GM19193 (cell line): ENCODE results near the gene AQP7.

ENCODE experiments used
- POLR2A ChIP-seq: IDR thresholded peaks from 4 replicates; pipeline ENCODE4 v1.6.1; 2011; ENCODE audit not compliant: insufficient read depth, insufficient read length; ENCODE audit errors: extremely low read depth

The AQP7 gene

DNA sequence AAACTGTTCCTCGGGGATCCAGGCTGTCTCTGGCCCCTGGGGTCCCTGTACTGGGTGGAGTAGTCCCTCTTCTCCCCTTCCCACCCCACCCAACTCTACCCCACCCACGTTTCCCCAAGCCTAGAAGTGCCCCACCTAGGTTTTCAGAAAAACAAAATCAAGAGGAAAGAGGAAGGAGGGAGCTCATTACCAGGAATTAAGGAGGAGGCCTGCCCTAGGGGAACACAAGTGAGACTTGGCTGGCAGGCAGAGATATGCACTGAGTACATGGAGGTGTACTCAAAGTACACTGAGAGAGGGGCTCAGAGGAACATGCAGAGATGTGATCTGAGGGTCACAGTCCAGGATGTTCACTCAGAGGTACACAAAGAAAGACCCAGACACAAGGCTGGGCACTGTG, 34.8 kb upstream of the AQP7 start:
- TF ChIP-seq POLR2A, result no peak

DNA sequence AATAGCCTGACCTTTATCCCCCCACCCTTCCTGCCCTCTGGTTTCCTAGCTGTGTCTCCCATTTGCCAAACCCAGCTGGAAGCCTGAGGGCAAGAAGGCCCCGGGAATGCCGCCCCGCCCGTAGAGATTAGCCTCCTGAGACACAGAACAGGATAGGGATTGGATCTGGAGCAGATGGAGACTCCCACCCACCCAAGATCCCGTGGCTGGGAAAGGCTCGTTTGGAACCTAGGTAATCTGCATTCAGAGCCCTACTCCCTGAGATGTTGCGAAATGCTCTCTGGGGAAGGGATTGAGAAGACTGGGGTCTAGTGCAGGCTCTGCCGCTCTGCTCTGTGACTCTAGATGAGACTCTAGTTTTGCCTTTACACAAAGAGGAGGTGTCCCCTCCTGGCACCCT, 34.1 kb upstream of the AQP7 start:
- no peak for TF ChIP-seq POLR2A

DNA sequence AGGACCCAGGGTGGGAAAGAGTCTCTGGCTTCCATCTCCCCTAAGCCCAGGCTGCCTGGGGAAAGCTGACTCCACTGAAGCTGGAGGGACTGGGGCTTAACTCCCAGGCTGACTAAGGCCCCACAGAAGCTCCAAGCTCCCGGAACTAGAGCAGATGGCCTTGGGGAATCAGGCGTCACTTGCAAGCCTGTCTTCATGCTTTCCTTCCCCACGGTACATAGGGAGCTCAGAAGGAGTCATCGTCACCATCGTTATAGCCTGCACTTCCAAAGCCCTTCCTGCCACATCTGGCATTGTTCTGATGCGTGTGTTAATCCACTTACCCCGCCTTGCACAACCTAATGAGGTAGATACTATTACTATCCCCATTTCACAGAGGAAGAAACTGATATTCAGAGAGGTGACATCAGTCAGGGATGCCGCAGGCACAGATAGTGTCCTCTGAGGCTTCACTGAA, 33.5 kb upstream of the AQP7 start:
- no peak for TF ChIP-seq POLR2A

DNA sequence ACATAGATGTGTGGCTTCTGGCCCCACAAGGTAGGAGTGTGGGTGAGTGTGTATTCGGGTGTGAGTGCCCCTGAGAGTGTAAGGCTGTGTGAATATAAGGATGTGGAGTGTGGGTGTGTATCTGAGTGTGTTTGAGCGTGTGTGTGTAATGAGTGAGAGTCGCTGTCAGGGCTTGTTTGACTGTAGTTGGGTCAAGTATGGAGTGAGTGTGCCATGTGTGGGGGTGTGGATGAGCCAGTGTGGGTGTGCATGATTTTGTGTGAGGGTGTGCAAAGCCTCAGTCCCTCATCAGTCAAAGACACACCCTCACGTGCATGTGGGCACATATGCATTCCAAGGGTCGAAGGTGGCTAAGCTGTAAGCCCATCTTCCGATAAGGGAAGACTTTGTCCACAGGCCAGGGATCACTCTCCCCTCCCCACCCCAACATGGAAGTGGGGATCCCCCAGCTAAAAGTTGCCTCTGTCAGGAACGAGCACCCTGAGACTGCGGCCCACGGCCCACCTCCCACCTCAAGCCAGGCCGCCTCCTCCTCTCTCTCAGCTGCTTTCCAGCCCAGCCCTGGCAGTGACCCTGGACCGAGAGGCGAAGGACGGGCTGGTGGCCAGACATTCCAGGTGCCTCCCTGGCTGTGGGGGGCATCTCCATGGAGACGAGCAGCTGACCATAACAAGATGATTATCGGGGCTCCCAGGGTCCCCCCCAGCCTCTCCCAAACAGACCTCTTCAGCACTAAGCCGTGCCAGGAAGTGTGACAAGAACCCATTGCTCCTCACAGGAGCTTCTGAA, 32.1 kb upstream of the AQP7 start:
- no peak for TF ChIP-seq POLR2A

DNA sequence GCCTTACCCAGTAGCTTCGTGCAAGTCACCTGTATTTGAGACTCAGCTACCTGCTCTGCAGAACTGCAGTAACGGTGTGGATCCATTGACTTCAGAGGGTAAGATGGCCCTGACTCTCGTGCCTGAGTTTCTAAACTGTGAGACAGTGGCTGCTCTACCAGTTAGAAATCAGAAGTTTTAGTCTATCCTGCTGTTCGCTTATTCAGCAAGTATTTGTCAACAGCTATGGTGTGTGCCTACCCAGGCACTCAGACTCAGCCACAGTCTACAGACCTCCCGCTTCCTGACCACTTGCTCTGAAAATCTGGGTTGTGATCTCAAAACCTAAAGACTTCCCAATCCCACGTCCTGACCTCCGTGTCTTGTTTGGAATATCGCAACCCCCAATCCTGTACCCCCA, 31.5 kb upstream of the AQP7 start:
- no peak for TF ChIP-seq POLR2A

DNA sequence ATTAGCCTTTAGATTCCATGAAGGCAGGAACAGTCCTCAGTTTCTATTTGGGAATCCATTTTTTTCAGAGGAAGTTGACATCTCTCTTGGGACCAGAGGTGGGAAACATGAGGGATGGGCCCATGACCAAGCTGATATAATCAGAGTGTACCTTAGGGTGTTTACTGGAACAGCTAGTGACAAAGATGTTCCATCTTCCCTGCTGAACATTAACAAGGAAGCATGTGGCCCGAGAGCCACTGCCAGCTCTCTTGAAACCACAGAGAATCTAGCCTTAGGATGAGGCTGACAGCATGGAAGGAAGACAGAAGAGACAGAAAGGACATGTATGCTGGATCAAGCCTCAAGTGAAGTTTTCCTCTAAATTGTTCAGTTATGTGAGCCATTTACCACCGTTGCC, 29.1 kb upstream of the AQP7 start:
- no peak for TF ChIP-seq POLR2A

DNA sequence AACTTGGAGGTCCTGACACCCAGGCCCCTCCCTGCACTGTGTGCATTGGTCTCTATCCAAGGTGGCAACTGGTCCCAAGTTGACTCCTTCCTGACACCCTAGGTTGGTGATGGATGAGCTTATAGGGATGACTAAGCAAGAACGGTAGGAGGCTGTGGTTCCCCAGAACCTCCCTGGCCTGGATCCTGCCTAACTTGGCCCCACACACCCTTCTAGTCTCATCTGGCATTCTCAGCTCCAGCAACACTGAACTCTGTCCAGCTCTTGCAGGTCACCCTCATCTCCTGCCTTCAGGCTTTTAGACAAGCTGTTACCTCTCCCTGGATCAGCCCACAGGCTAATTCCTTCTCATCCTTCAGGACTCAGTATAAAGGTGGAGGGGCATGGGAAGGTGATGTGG, 28.6 kb upstream of the AQP7 start:
- TF ChIP-seq POLR2A, result no peak

DNA sequence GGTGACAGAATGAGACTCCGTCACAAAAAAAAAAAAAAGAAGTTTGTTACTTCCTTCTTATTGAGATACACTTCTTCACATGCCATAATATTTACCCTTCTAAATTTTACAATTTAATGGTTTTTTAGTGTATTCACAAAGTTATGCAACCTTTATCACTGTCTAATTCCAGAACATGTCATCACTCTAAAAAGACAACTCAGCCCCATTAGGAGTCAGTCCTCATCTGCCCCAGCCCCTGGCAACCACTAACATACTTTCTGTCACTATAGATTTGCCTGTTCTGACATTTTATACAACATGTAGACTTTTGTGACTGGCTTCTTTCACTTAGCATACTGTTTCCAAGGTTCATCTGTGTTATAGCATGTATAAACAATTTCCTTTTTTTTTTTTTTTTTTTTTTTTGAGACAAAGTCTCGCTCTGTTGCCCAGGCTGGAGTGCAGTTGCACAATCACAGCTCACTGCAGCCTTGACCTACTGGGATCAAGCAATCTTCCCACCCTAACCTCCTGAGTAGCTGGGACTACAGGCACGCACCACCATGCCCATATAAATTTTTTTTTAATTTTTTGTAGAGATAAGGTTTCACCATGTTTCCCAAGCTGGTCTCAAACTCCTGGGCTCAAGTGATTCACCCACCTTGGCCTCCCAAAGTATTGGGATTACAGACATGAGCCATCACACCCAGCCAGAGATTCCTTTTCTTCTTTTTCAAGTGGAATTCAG, 27.1 kb upstream of the AQP7 start:
- no peak for TF ChIP-seq POLR2A

DNA sequence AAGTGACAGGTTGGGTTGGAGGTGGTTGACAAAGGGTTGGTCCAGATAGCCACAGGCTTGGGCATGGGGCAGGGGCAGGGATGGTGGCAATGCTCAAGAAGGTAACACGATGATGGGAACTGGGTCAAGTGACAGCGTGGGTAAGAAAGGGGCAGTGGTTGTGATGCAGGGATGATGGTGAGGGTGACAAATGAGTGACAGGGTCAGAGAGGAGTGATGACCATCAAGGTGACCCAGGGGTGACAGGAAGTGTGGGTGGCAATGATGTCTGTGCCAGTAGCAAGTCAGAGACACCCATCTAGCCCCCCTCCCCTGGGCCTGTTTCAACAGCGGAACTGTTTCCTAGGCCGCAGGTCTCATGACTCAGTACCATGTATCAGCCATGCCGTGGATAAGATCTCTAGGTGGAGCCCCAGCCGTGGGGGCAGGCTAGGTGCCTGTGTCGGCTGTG, 24.5 kb upstream of the AQP7 start:
- no peak for TF ChIP-seq POLR2A

DNA sequence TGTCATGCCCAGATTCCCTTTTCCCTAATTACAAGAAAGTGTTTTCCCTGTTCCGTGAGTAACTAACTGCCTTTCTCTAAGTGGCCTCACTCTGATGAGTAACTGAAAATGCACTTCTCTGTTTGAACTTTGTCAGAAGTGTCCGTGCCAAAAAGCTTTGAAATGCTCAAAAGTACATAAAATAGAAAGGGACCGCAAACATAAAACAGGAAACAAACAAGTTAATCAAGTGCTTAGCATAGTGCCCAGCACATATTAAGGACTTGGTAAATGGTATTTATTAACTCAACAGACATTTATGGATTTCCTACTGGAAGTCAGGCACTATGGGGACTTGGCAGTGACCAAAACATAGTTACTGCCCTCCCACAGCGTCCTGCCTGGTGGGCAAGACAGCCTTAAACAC, 22.8 kb upstream of the AQP7 start:
- TF ChIP-seq POLR2A, result no peak

DNA sequence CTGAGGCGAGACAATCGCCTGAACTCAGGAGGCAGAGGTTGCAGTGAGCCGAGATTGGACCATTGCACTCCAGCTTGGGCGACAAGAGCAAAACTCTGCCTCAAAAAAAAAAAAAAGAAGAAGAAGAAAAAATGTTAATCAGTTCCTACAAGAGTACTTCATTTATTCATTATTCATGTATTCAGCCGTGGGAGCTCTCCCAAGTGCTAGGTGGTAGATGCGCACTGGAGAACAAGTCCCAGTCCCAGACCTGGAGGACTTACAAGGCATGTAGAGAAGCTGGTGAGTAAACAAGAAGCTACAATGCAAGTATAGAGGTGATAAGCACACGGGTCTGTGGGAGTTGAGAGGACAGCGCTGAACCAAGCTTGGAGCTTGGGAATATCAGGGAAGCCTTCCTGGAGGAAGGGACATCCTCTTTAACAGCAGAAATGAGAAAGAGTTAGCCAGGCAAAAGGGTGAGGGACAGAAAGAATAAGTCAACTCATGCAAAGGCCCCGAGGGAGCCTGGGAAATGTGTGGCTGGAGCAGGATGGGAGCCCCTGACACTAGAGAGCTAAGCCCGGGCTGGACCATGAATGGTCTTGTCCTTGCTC, 17.4 kb upstream of the AQP7 start:
- no peak for TF ChIP-seq POLR2A

DNA sequence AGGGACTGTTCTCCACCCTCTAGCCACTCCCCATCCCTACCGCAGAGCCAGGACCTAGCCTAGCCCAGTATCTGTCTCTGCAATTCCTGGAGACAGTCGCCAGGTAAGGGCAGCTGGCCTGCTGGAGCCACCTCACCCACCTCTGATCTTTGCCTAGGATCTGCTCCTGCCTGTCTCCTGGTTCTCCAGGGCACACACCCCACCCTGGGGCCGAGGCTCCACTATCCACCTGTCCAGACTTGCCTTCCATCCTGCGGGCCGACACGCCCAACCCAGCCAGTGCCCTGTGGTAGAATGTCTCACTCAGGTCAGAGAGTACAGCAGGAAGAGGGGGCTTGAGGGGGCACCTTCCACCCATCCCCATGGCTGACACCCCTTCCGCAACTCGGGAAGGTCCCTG, 15.7 kb upstream of the AQP7 start:
- TF ChIP-seq POLR2A, result no peak

DNA sequence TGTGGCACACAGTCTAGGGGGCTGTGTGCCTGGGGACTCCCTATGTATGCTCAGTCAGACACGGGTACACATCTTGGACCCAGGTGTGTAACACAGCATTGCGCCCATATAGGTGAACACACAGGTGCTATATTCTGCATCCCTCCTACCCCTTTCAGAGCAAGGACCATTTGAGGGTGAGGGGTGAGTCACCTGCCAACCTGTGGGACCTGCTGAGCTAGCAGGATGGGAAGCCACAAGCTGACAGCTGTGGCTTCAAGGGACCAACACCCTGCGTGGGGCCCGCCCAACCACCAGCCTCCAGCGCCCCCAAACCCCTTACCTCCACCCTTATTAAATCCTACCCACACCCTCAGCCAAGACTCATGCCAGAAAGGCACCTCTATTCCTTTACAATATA, 14.6 kb upstream of the AQP7 start:
- TF ChIP-seq POLR2A, result no peak

DNA sequence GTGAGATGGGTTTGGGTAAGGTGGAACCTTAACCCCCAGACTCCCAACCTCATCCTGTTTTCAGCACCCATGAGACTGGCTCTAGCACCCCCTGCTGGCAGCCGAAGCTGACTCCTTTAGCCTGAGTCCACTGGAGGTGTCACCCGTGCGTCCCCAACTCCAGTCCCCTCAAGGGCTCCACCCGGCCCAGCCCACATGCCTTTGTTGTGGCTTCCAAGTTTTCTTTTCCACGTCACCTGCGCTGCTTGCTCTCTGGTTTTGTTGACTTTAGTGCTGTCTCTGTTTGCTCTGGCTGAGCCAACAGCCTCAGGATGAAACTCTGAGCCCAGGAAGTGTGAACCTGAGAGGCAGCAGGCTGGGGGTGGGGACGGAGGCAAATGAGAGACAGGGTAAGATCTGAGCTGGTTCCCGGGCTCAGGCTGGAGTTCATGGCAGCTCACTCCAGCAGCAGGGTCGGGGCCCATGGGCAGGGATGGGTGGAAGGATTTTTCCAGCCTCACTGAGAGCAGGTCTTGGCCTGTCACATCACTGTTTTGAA, 13.2 kb upstream of the AQP7 start:
- no peak for TF ChIP-seq POLR2A

DNA sequence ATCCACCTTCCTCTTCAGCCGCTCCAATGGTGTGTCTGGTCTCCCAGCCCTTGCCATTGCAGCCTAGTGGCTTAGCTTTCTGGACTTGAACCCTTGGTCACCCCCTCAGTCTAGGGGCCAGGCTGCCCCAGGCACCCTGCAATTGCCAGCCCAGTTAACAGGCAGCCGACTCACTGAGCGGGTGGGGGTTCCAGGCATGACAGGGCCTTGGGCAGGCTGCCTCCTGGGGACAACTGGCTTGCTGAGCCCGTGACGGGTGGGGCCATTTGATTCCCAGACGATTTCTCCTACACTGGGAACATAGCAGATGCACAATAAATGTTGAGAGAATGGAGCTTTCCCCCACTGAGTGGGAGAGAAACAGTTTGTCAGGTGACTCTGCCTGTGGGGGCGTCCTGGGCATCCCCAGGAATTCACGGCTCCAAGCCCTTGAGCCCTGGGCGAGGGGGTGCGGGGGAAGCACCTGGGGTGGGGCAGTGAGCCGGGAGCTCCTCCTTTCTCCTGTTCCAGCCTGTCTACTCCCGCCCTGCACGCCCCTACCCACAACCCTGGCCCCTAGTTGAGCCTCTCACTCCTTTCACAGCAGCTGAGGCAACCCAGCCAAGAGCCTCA, 12.6 kb upstream of the AQP7 start:
- TF ChIP-seq POLR2A, result no peak
